Measurements from ENCODE around the gene ABCF3.

Gene ABCF3

GRCh38 chr3:184166671-184167070 is 19.3 kb upstream of the ABCF3 start:
- Histone ChIP-seq H3K27me3 (ENCODE audit: insufficient read depth, poor library complexity, severe bottlenecking) (no peaks in the 10 kb centered on the region), H3K36me3 (ENCODE audit: low read depth) (peaks cover 69% of the 10 kb centered on the region), H3K9me3 (ENCODE audit: severe bottlenecking) (no peaks in the 10 kb centered on the region), H3K4me1 (ENCODE audit: insufficient read depth, poor library complexity, severe bottlenecking) (no peaks in the 10 kb centered on the region), H3K27ac (ENCODE audit: poor library complexity, severe bottlenecking) (no peak overlapping the region), H3K4me3 (ENCODE audit: severe bottlenecking) (no peak overlapping the region)
- no peak for TF ChIP-seq CTCF (IDR thresholded peaks at IDR 0.05; ENCODE audit: poor library complexity, severe bottlenecking)
- DNase-seq (ENCODE audit: low spot score) (no peak), ATAC-seq (ENCODE audit: low read depth) (no peak)

GRCh38 chr3:184167786-184168185 is 18.2 kb upstream of the ABCF3 start:
- ATAC-seq (ENCODE audit: low read depth), result no peak
- Histone ChIP-seq H3K9me3 (ENCODE audit: severe bottlenecking) (no peaks in the 10 kb centered on the region), H3K36me3 (ENCODE audit: low read depth) (peaks cover 65% of the 10 kb centered on the region), H3K4me1 (ENCODE audit: insufficient read depth, poor library complexity, severe bottlenecking) (no peaks in the 10 kb centered on the region), H3K27ac (ENCODE audit: poor library complexity, severe bottlenecking) (peak overlapping the region; percentile 7), H3K27me3 (ENCODE audit: insufficient read depth, poor library complexity, severe bottlenecking) (no peaks in the 10 kb centered on the region), H3K4me3 (ENCODE audit: severe bottlenecking) (no peak overlapping the region)
- TF ChIP-seq CTCF (IDR thresholded peaks at IDR 0.05; ENCODE audit: poor library complexity, severe bottlenecking), result no peak
- DNase-seq (ENCODE audit: low spot score), result no peak

GRCh38 chr3:184168363-184169120 is 17.5 kb upstream of the ABCF3 start:
- Histone ChIP-seq H3K27ac (ENCODE audit: poor library complexity, severe bottlenecking) (peak overlapping the region; percentile 7), H3K4me3 (ENCODE audit: severe bottlenecking) (no peak overlapping the region), H3K36me3 (ENCODE audit: low read depth) (peaks cover 57% of the 10 kb centered on the region), H3K27me3 (ENCODE audit: insufficient read depth, poor library complexity, severe bottlenecking) (no peaks in the 10 kb centered on the region), H3K4me1 (ENCODE audit: insufficient read depth, poor library complexity, severe bottlenecking) (no peaks in the 10 kb centered on the region), H3K9me3 (ENCODE audit: severe bottlenecking) (no peaks in the 10 kb centered on the region)
- no peak for DNase-seq (ENCODE audit: low spot score)
- ATAC-seq (ENCODE audit: low read depth), result peak; percentile 67
- TF ChIP-seq CTCF (IDR thresholded peaks at IDR 0.05; ENCODE audit: poor library complexity, severe bottlenecking), result no peak

- H3K9me3 ChIP-seq (ENCODE audit: severe bottlenecking), result no peaks in the 10 kb centered on the region
- no peak for TF ChIP-seq CTCF (IDR thresholded peaks at IDR 0.05; ENCODE audit: poor library complexity, severe bottlenecking)
- no peak overlapping the region for H3K4me3 ChIP-seq (ENCODE audit: severe bottlenecking)
- peaks cover 43% of the 10 kb centered on the region for H3K36me3 ChIP-seq (ENCODE audit: low read depth)
- H3K27ac ChIP-seq (ENCODE audit: poor library complexity, severe bottlenecking), result no peak overlapping the region
- ATAC-seq (ENCODE audit: low read depth) (no peak), DNase-seq (ENCODE audit: low spot score) (no peak)
- H3K4me1 ChIP-seq (ENCODE audit: insufficient read depth, poor library complexity, severe bottlenecking), result no peaks in the 10 kb centered on the region
- H3K27me3 ChIP-seq (ENCODE audit: insufficient read depth, poor library complexity, severe bottlenecking), result no peaks in the 10 kb centered on the region
Measured at GRCh38 chr3:184169896-184170875, 15.8 kb upstream of the ABCF3 start.
